Skin epidermis (tissue), 12 donors: ENCODE results near the gene TM7SF2.
A peak's percentile ranks its signal among the peaks of the same experiment; 100 is the strongest.
"Not testable (repeated sequence)": the region's sequence is repeated elsewhere in the genome, so short reads cannot be mapped to it uniquely, and the experiment has no call there.

ENCODE experiments used
- H3K27ac ChIP-seq, 21 experiments: fragments of 200-600 bp; sonication (generic) in 11 of 21; one replicate each; pipeline ENCODE4 v1.5.0; 2020; ENCODE audit warnings: mild to moderate bottlenecking in 3 of 21, inconsistent platforms in 2 of 21, moderate library complexity in 2 of 21
- H3K4me3 ChIP-seq, 7 experiments: fragments of 200-600 bp; sonication (generic) in 2 of 7; one replicate each; pipeline ENCODE4 v1.5.0; 2020; ENCODE audit warnings: inconsistent platforms in 2 of 7, mild to moderate bottlenecking in 2 of 7, moderate library complexity in 1 of 7

Gene TM7SF2

DNA sequence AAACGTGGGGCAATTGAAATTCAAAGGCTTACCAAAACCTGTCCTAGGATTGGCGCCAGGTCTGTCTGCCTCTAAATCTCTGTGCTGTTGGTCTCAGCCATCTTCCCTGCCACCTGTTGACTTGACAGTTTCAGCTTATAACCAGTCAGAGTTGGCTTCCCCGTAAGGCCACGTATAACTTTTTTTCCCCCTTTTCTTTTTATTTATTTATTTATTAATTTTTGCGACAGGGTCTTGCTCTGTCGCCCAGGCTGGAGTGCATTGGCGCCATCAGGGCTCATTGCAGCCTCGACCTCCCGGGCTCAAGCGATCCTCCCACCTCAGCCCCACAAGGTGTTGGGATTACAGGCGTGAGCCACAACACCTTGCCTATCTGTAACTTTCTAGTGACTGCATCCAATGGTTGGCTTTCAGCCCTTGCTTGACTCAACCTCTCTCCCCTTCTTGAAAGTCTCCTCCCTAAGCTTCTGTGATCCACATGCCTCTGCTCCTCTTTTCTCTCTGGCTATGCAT lies 24.0 kb downstream of the TM7SF2 start:
- H3K4me3 ChIP-seq, result peak overlapping the region; percentile 72 to 97 (median 92)
- H3K27ac ChIP-seq, result peak overlapping the region in 19 of 21 experiments; percentile 93 to 100 (median 99)

DNA sequence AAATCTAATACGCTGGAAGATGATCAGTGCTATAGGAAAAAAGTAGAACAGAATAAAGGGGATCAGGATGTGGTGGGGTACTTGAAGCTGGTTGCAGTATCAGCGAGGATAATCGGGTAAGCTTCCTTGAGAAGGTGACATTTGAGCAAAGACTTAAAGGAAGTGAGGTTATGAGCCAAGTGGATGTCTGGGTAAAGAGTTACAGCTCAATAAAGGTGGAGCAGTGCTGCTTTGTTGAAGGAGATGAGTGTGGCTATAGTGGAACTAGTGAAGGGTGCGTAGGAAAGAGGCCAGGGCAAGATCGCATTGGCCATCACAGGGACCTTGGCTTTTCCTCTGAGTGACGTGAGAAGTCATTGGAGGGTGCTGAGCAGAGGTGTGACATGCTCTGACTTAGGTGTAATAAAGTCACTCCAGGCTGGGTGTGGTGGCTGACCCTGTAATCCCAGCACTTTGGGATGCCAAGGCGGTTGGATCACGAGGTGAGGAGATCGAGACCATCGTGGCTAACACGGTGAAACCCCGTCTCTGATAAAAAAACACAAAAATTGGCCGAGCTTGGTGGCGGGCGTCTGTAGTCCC lies 24.9 kb downstream of the TM7SF2 start:
- no peak overlapping the region for H3K27ac ChIP-seq

DNA sequence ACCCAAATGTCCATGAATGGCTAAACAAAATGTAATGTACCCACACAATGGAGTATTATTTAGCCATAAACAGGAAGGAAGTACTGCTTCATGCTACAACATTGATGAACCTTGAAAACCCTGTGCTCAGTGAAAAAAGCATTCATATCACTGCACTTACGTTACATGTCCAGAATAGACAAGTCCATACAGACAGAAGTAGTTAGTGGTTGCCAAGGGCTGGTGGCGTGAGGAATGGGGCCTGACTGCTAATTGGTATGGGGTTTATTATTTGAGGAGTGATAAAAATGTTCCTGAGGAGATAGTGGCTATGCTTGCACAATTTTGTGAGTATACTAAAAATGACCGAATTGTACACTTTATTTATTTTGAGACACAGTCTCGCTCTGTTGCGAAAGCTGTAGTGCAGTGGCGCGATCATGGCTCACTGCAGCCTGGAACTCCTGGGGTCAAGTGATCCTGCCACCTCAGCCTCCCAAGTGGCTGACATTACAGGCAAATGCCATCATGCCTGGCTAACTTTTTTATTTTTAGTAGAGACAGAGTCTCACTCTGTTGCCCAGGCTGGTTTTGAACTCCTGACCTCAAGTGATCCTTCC lies 30.3 kb downstream of the TM7SF2 start:
- no peak overlapping the region for H3K4me3 ChIP-seq
- no peak overlapping the region for H3K27ac ChIP-seq

More for the DNA sequence above, 24.9 kb downstream of the TM7SF2 start:
- no peak overlapping the region for H3K4me3 ChIP-seq

DNA sequence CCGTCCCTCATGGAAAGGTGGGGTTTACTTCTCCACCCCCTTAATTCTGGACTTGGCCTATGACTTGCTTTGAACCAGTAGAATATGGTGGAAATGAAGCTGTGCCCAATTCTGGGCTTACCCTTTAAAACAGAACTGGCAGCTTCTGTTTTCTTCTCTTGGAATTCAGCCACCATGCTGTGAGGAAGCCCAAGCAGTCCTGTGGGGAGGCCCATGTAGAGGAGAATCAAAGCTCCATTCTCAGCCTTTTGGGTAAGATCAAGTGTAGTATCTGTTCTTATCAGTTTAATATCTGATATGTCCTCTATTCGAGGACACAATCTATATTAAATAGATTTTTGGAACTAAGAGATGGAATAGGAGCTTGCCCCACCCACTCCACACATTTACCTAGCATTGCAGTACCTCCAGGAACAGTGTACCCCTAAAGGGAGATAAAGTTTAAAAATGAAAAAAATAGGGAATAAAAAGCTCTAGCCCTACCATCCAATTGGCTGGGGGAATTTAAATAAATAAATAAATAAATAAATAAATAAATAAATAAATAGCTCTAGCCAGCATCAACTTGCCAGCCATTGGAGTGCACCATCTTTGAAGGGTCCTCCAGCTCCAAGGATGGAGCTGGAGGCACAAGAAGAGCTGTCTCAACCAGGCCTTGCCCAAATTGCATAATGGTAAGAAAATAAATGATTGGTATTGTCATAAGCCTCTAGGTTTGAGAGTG lies 35.8 kb downstream of the TM7SF2 start:
- no peak overlapping the region for H3K4me3 ChIP-seq
- H3K27ac ChIP-seq, result no peak overlapping the region

DNA sequence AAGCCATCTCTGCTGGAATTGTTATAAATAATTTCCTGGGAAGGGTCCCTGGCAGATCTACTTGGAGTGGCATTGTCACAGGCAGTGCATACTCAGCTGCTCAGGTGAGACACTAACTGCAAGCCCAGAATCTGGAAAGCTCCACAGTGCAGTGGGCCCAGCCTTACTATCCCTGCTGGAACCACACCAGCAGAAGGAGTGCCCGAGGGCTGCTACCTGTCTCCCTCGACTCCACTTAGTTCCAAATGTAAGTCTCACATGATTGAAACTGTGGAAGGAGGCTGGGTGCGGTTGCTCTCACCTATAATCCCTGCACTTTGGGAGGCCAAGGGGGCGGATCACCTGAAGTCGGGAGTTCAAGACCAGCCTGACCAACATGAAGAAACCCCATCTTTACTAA lies 37.0 kb downstream of the TM7SF2 start:
- no peak overlapping the region for H3K27ac ChIP-seq

DNA sequence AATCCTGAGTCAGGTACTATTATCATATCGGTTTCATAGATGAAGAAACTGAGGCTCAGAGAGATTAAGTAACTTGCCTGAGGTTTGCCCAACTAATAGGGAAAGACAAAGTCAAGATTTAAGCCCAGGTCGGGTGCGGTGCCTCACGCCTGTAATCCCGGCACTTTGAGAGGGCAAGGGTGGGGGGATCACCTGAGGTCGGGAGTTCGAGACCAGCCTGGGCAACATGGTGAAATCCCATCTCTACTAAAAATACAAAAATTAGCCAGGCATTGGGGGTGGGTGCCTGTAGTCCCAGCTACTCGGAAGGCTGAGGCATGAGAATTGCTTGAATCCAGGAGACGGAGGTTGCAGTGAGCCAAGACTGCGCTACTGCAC lies 38.4 kb downstream of the TM7SF2 start:
- H3K27ac ChIP-seq, result peak overlapping the region in 10 of 21 experiments; percentile 1 to 56 (median 32)

More for the DNA sequence above, 37.0 kb downstream of the TM7SF2 start:
- H3K4me3 ChIP-seq, result no peak overlapping the region

DNA sequence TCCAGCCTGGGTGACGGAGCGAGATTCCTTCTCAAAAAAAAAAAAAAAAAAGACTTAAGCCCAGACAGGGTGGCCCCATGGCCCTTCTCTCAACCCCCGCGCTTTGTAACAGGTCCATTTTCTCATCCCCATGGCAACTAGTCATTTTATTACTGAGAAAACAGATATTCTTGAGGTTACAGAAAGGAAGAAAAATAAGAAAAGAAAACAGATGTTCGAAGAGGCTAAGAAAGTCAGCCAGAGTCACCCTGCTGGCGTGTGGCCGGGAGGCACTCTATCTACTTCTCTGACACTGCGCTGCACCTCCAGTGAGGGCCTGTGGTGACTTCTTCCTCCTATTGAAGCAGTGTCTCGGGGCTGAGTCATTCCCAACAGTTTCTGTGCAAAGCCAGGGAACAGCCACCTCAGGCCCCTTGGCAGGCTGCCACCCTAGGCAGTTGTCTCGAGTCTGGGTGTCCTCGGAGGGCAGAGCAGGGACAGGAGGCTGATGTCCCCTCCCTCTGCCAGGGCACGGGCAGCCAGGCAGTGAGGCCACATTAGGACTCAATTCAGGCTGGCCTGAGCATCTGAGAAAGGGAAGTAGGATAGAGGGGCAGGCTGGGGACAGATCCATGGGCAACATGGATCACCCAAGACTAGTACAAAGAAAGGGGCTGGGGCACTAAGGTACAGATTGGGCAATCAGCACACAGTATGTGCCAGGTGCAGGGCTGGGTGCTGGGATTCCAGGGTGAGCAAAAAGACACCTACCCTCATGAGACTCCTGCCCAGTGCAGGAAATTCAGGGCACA lies 39.0 kb downstream of the TM7SF2 start:
- peak overlapping the region in 15 of 21 experiments; percentile 1 to 62 (median 38) for H3K27ac ChIP-seq
- H3K4me3 ChIP-seq, result no peak overlapping the region

More for the DNA sequence above, 38.4 kb downstream of the TM7SF2 start:
- H3K4me3 ChIP-seq, result not testable (repeated sequence)

DNA sequence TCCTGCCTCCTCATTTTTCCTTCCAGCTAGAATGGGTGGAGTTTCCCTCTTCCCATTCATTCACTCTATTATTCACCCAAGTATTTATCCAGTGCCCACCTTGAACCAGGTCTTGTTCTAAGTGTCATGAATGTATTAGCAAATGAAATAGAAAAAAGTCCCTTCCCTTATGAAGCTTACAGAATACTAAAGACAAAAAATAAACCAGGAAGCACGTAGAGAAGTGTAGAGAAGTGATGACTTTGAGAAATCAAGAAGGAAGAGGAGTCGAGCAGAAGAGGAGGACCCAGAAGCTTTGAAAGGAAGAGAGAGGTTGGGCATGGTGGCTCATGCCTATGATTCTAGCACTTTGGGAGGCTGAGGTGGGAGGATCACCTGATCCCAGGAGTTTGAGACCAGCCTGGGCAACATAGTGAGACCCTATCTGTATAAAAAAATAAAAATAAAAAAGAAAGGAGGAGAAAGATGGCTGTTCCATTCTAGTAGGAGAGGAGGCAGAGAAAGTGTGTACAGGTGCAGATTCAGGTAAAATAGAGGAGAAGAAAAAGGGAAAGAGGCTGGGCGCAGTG lies 39.7 kb downstream of the TM7SF2 start:
- Histone ChIP-seq H3K4me3 (no peak overlapping the region), H3K27ac (peak overlapping the region in 9 of 21 experiments; percentile 9 to 62 (median 46))

DNA sequence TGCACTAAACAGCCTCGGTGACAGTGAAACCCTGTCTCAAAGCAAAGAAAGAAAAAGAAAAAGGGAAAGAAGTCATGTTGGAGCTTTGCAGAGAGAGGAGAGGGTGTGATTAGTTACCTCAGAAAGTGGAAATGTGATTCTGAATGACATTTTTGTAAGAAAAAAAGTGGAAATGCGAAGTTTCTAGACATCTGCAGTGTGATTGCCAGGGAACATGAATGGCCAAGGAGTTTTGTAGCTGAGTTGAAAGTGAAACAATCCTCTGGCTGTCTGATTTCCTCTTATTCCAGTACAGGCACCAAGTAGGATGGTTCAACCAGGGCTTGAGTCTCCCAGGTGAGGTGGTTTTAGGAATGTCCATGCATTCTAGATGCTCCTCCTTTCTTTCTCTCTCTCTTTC lies 40.5 kb downstream of the TM7SF2 start:
- Histone ChIP-seq H3K4me3 (no peak overlapping the region), H3K27ac (peak overlapping the region in 1 of 21 experiments; percentile 58)

DNA sequence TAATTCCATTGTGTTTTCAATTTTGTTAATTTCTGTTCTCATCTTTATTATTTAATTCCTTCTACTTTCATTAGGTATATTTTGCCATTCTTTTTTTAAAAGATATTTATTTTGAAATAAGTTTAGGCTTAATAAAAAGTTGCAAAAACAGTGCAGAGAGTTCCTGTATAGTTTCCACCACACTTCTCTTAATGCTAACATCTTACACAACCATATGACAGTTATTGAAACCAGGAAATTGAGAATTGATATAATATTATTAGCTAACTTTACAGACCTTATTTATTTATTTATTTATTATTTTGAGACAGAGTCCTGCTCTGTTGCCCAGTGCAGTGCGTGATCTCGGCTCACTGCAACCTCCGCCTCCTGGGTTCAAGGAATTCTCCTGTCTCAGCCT lies 44.6 kb downstream of the TM7SF2 start:
- Histone ChIP-seq H3K27ac (no peak overlapping the region), H3K4me3 (no peak overlapping the region)

DNA sequence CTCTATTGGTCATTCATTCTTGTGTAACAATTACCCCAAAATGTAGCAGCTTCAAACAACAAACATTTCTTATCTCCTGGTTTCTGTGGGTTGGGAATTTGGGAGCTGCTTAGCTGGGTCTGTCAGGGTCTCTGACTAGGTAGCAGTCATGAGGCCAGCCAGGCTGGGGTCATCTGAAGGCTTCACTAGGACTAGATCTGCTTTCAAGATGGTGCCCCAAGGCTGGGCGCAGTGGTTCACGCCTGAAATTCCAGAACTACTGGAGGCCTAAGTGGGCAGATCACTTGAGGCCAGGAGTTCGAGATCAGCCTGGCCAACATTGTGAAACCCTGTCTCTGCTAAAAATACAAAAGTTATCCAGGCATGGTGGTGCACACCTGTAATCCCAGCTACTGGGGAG lies 45.3 kb downstream of the TM7SF2 start:
- H3K27ac ChIP-seq, result no peak overlapping the region

DNA sequence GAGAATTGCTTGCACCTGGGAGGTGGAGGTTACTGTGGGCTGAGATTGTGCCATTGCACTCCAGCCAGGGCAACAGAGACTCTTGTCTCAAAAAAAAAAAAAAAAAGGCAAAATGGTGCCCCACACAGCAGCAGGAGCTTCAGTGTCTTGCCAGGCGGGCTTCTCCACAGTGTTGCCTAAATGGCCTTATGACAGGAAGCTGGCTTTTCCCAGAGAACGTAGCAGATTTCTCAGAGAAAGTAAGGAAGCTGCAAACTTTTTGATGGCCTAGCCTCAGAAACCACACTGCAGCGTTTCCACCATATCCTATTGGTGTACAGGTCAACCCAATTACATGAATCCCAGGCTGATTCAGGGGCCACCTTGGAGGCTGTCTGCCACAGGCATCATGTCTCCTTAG lies 45.7 kb downstream of the TM7SF2 start:
- H3K27ac ChIP-seq, result no peak overlapping the region
- no peak overlapping the region for H3K4me3 ChIP-seq

More for the DNA sequence above, 45.3 kb downstream of the TM7SF2 start:
- no peak overlapping the region for H3K4me3 ChIP-seq

DNA sequence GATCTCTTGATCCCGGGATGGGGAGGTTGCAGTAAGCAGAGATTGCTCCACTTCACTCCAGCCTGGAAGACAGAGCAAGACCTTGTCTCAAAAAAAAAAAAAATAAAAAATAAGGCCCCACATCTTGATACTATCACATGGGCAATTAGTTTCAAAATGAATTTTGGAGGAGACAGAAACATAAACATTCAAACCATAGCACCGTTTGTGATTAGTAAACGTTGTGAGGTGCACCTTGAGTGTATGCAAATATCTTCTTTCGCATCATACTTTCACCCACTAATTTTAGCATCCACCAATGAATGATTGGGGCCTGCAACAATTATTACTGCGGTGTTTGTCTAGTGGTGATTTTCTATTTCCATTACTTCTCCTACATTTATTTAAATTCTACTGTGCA lies 47.3 kb downstream of the TM7SF2 start:
- Histone ChIP-seq H3K4me3 (no peak overlapping the region), H3K27ac (no peak overlapping the region)

DNA sequence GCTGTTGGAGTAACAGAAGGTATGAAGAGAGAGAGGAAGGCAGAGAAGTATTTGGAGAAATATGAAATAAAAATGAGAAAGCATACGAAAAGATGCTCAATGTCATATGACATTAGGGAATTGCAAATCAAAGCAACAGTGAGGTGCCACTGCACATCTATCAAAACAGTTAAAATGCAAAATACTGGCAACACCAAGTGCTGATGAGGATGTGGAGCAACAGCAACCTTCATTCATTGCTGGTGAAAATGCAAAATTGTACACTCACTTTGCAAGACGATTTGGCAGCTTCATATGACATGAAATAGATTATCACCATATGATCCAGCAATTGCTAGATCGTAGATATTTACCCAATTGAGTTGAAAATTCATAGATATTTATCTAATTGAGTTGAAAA lies 49.0 kb downstream of the TM7SF2 start:
- Histone ChIP-seq H3K27ac (no peak overlapping the region), H3K4me3 (no peak overlapping the region)

DNA sequence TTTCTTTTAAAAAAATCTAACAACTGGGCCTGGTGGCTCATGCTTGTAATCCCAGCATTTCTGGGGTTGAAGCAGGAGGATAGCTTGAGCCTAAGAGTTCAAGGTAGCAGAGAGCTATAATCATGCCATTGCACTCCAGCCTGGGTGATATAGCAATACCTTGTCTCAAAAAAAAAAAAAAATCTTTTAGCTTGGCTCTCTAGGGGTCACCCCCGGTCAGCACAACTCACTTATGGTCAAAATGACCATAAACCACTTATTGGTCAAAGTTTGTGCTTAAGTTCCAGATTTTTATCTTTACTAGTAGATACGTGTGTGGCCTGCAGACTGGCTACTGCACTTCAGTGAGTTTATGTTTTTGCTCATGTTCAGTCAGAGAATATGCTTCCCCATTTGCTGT lies 52.0 kb downstream of the TM7SF2 start:
- Histone ChIP-seq H3K4me3 (no peak overlapping the region), H3K27ac (no peak overlapping the region)
